ENCODE results near the gene SAYSD1.

The SAYSD1 gene

GRCh38 chr6:39084506-39084905 is 30.5 kb downstream of the SAYSD1 start:
- no peak for TF ChIP-seq REST (IDR thresholded peaks at IDR 0.05; ENCODE audit: insufficient replicate concordance, low read depth)
- TF ChIP-seq CTCF (IDR thresholded peaks at IDR 0.05; ENCODE audit: insufficient read depth, low read length): no peak
- no peak overlapping the region for H3K27ac ChIP-seq (replicated peaks)
- H3K27me3 ChIP-seq (ENCODE audit: insufficient read depth, poor library complexity, severe bottlenecking): peaks cover 13% of the 10 kb centered on the region
- DNase-seq (ENCODE audit: low read depth in 1 of 2, low spot score in 1 of 2): no peak
- H3K4me3 ChIP-seq (replicated peaks; ENCODE audit: insufficient read depth, low read length): no peak overlapping the region

- no peak overlapping the region for H3K27ac ChIP-seq (replicated peaks)
- H3K27me3 ChIP-seq (ENCODE audit: insufficient read depth, poor library complexity, severe bottlenecking): peaks cover 12% of the 10 kb centered on the region
- no peak for DNase-seq (ENCODE audit: low read depth in 1 of 2, low spot score in 1 of 2)
- no peak overlapping the region for H3K4me3 ChIP-seq (replicated peaks; ENCODE audit: insufficient read depth, low read length)
- TF ChIP-seq POLR2AphosphoS5 (IDR thresholded peaks at IDR 0.05; ENCODE audit: low read depth) (no peak), GABPA (IDR thresholded peaks at IDR 0.05; ENCODE audit: low read depth) (no peak), SPI1 (IDR thresholded peaks at IDR 0.05; ENCODE audit: borderline replicate concordance, low read depth) (no peak), REST (IDR thresholded peaks at IDR 0.05; ENCODE audit: insufficient replicate concordance, low read depth) (no peak), CTCF (IDR thresholded peaks at IDR 0.05; ENCODE audit: insufficient read depth, low read length) (no peak)
Observed at GRCh38 chr6:39083231-39083634, 31.8 kb downstream of the SAYSD1 start.

GRCh38 chr6:39082310-39082709 is 32.7 kb downstream of the SAYSD1 start:
- TF ChIP-seq CTCF (IDR thresholded peaks at IDR 0.05; ENCODE audit: insufficient read depth, low read length): no peak
- no peak for TF ChIP-seq SPI1 (IDR thresholded peaks at IDR 0.05; ENCODE audit: borderline replicate concordance, low read depth)
- no peak for TF ChIP-seq POLR2AphosphoS5 (IDR thresholded peaks at IDR 0.05; ENCODE audit: low read depth)
- no peak for TF ChIP-seq GABPA (IDR thresholded peaks at IDR 0.05; ENCODE audit: low read depth)
- no peak for TF ChIP-seq REST (IDR thresholded peaks at IDR 0.05; ENCODE audit: insufficient replicate concordance, low read depth)
- Histone ChIP-seq H3K27me3 (ENCODE audit: insufficient read depth, poor library complexity, severe bottlenecking) (peaks cover 6% of the 10 kb centered on the region), H3K4me3 (replicated peaks; ENCODE audit: insufficient read depth, low read length) (no peak overlapping the region), H3K27ac (replicated peaks) (no peak overlapping the region)
- DNase-seq (ENCODE audit: low read depth in 1 of 2, low spot score in 1 of 2): no peak
